Measurements from ENCODE around the gene IER2. TPM values are rescaled to one million over a fixed set of nuclear protein-coding genes. Genes with fewer than 3 reads are reported as not detected.

The IER2 gene, protein sequence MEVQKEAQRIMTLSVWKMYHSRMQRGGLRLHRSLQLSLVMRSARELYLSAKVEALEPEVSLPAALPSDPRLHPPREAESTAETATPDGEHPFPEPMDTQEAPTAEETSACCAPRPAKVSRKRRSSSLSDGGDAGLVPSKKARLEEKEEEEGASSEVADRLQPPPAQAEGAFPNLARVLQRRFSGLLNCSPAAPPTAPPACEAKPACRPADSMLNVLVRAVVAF
- 137 and 138 TPM in 2 replicates for total RNA-seq (2021; fragmentation: NEBNext Ultra II Directional; extraction: Animal tissue kit (Norgen Biotek cat#: 25700))
- 84.5 and 151 TPM in 2 replicates for polyA plus RNA-seq (2011; rRNA removed)
- polyA plus RNA-seq (2011; cell fraction: cytosol; rRNA removed): 66.0 TPM
- polyA plus RNA-seq (2011; cell fraction: nucleus; rRNA removed): 110 TPM
- 106 to 120 TPM (median 111 TPM) in 4 replicates for polyA plus RNA-seq (2012, experiment 1 of 2)
- polyA plus RNA-seq (2012, experiment 2 of 2): 92.0 TPM
- polyA plus RNA-seq (2013, experiment 1 of 2): 105 TPM
- 105 TPM for polyA plus RNA-seq (2013, experiment 2 of 2)
- polyA minus RNA-seq (2011; rRNA and poly(A)+ RNA removed): 6.0 and 9.9 TPM in 2 replicates
- 33.4 TPM for polyA minus RNA-seq (2011; cell fraction: cytosol; rRNA and poly(A)+ RNA removed)
- polyA minus RNA-seq (2011; cell fraction: nucleus; rRNA and poly(A)+ RNA removed): 81.9 TPM
- long read RNA-seq, experiment 1, transcript IER2-203 (1 exons, 2,934 nt): major isoform, 104 of 104 reads
- long read RNA-seq, experiment 1, partial matches to known transcripts: 0 of 104 reads
- long read RNA-seq, experiment 1, other reads (novel, unspliced or antisense): 0 of 104 reads
- long read RNA-seq, experiment 2, transcript IER2-203 (1 exons, 2,934 nt): major isoform, 9 of 9 reads
- long read RNA-seq, experiment 2, partial matches to known transcripts: 0 of 9 reads
- long read RNA-seq, experiment 2, other reads (novel, unspliced or antisense): 0 of 9 reads

DNA sequence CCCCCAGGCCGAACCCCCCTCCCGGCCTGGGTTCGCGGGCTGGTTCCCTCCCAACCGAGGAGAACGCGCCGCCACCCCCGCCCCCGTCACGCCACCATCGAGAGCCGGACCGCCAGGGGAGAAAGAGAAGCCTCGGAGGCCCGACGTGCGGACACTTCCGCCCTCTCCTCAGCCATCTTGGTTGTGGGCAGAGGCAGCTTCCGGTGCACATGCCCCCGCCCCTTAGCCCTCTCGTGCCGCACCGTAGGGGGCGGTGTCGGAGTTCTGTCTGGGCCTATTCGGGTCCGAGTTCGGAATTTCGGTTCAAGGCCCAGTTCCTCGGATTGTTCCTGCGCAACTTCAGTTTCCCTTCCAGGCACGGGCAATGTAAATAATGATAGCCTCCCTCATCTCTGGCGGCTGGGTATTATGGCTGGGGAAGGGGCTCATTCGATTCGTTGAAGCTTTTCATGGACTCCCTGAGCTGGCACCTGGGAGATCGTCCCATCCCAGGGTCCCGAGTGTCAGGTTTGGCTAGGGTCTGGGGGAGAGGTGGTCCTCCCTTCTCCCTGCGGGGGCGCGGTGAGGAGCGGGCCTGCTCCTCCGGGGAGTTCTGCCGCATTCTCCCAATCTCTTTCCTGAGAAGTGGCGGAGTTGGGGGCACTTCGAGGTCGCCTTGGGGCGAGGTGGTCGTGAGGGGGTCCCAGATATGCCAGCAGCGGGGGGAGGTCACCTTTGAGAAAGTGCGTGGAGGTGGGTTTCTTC is at the start of gene IER2, which contains the start of gene STX10:
IER2 (plus strand) TSS at position 225 of the 744 bp plus-strand sequence. CDS start 2,776 bp downstream, outside the sequence.
STX10 (minus strand) TSS at position 189 of the 744 bp plus-strand sequence. CDS start 202 bp downstream, outside the sequence.
- 0 out of 2 replicates have a peak within 1 kb of the TSS, but pooled peaks have one; percentile 48 for H2AK5ac ChIP-seq (ENCODE audit: low read depth, low read length)
- CTCF ChIA-PET (ENCODE audit: partially characterized antibody): interaction anchor here (0.7 to 2.5 kb wide), 4 partner anchors 14 to 113 kb away, joined by 3 to 5 read pairs (median 3); no protein-coding TSS in a partner anchor
- H2AFZ ChIP-seq (ENCODE audit: low read length): peak within 1 kb of the TSS; percentile 18; the same call in 1 of the 2 replicates
- TF ChIP-seq POU5F1 (IDR thresholded peaks at IDR 0.05; ENCODE audit: low read depth, low read length): no peak
- TF ChIP-seq NANOG (IDR thresholded peaks at IDR 0.05; ENCODE audit: insufficient read depth, low read depth, low read length, poor library complexity, severe bottlenecking): no peak
- peak; percentile 50 for TF ChIP-seq SAP30 (IDR thresholded peaks at IDR 0.05; ENCODE audit: insufficient read depth, insufficient replicate concordance, low read length)
- no peak for TF ChIP-seq GTF2F1 (IDR thresholded peaks at IDR 0.05; ENCODE audit: borderline replicate concordance, low read depth, low read length)

More for the DNA sequence above, at the start of gene IER2, which contains the start of gene STX10:
- H2BK15ac ChIP-seq (ENCODE audit: low read length): peak within 1 kb of the TSS; percentile 95; the same call in 1 of the 2 replicates
- H3K23me2 ChIP-seq (ENCODE audit: low read depth, low read length): peaks cover 23% of the 10 kb centered on the region
- peak within 1 kb of the TSS; percentile 98 for H3K4ac ChIP-seq (replicated peaks; ENCODE audit: insufficient read length, low read depth, low read length)
- H3K9me3 ChIP-seq (ENCODE audit: insufficient read depth in 2 of 2, low read depth in 1 of 2, low read length in 1 of 2): no peaks in the 10 kb centered on the region
- peak within 1 kb of the TSS; percentile 88 for H4K8ac ChIP-seq (ENCODE audit: extremely low read depth, insufficient read depth, low read length)
- 1% methylated on average over 38 of the region's 51 CpGs; no CpG with 5 or more reads in 1 of the 2 experiments for WGBS, 2 experiments (ENCODE audit: extremely low coverage in 1 of 2, insufficient coverage in 1 of 2, insufficient read length in 1 of 2, insufficient replicate concordance in 2 of 2, low coverage in 1 of 2, low lambda C conversion rate in 2 of 2, missing lambda C conversion rate in 1 of 2)
- no peaks in the 10 kb centered on the region; a peak in 1 of 7 replicates for H3K27me3 ChIP-seq (replicated peaks in 1 of 4; ENCODE audit: control insufficient read depth in 3 of 4, extremely low read depth in 1 of 4, insufficient read depth in 3 of 4, low read length in 3 of 4)
- H2BK5ac ChIP-seq (ENCODE audit: low read depth, low read length): peak within 1 kb of the TSS; percentile 96
- H3K36me3 ChIP-seq (ENCODE audit: control insufficient read depth in 2 of 4, insufficient read depth in 4 of 4, low read length in 3 of 4): peaks cover 0 to 7% (median 2%) of the 10 kb centered on the region in 4 experiments; a peak in 2 of 8 replicates
- H3K79me1 ChIP-seq (ENCODE audit: low read depth, low read length): peaks cover 8% of the 10 kb centered on the region
- H3K4me3 ChIP-seq (ENCODE audit: extremely low read depth in 1 of 4, insufficient read depth in 2 of 4, low read depth in 3 of 4, low read length in 4 of 4): peak within 1 kb of the TSS; percentile 87 to 97 (median 94)
- POLR2A ChIA-PET (ENCODE audit: partially characterized antibody): interaction anchor here (0.6 to 9.6 kb wide), 15 partner anchors 9 to 212 kb away, joined by 3 to 530 read pairs (median 9); partner anchors contain the start of genes CALR, NACC1, RAD23A and TRMT1
- peak within 1 kb of the TSS; percentile 83 for H2BK120ac ChIP-seq (replicated peaks; ENCODE audit: low read depth, low read length)
- DNase-seq (ENCODE audit: low read depth in 1 of 2, low spot score in 2 of 2) (peak in 1 of 2 experiments; percentile 91), FAIRE-seq (no peak)
- H2BK12ac ChIP-seq (ENCODE audit: low read depth, low read length): peak within 1 kb of the TSS; percentile 90
- peak within 1 kb of the TSS; percentile 78 for H3K14ac ChIP-seq (ENCODE audit: insufficient read length)
- no peak within 1 kb of the TSS for H3K23ac ChIP-seq (ENCODE audit: insufficient read length)
- peak within 1 kb of the TSS; percentile 79 for H3K27ac ChIP-seq (ENCODE audit: low read depth, low read length)
- H3K56ac ChIP-seq (replicated peaks; ENCODE audit: insufficient read length, low read depth, low read length): peak within 1 kb of the TSS; percentile 98
- H3K18ac ChIP-seq (ENCODE audit: extremely low read depth, low read length): peak within 1 kb of the TSS; percentile 99
- H3K4me1 ChIP-seq (replicated peaks in 1 of 4; ENCODE audit: control insufficient read depth in 3 of 4, insufficient read depth in 4 of 4, low read length in 3 of 4): peaks cover 0 to 6% (median 3%) of the 10 kb centered on the region in 4 experiments; a peak in 3 of 7 replicates
- peaks cover 7 to 13% of the 10 kb centered on the region in 2 experiments for H4K20me1 ChIP-seq (replicated peaks in 1 of 2; ENCODE audit: control insufficient read depth in 1 of 2, insufficient read depth in 2 of 2, low read length in 2 of 2)
- H2BK20ac ChIP-seq (ENCODE audit: low read length): peak within 1 kb of the TSS; percentile 80; the same call in 1 of the 2 replicates
- H4K91ac ChIP-seq (replicated peaks; ENCODE audit: insufficient read length, low read length): peak within 1 kb of the TSS; percentile 98
- H3K4me2 ChIP-seq (ENCODE audit: insufficient read depth in 1 of 2, low read depth in 2 of 2, low read length in 2 of 2): peak within 1 kb of the TSS; percentile 82 to 91
- peak within 1 kb of the TSS; percentile 99 for H4K5ac ChIP-seq (ENCODE audit: insufficient read length, low read depth, low read length)
- H3K79me2 ChIP-seq (ENCODE audit: control insufficient read depth in 1 of 2, insufficient read depth in 2 of 2, low read length in 2 of 2): peaks cover 17 to 46% of the 10 kb centered on the region in 2 experiments
- peak within 1 kb of the TSS; percentile 62 to 86 (median 86) for H3K9ac ChIP-seq (replicated peaks in 1 of 4; ENCODE audit: extremely low read depth in 1 of 4, low read depth in 3 of 4, low read length in 3 of 4)

Measured in H1 (cell line).